OCI-LY7 (cell line): ENCODE measurements around the gene GUCY2F. TPM values are rescaled to one million over a fixed set of nuclear protein-coding genes. Genes with fewer than 3 reads are reported as not detected.

Source experiments
- BruUV-seq: library from RNA; stranded (reverse); fragments of 400-500 nt; replicated peaks from 2 replicates; lab custom pipeline; 2021; lab: Mats Ljungman, UMichigan
- CTCF ChIA-PET: fragments of 300-600 bp; sonication (Branson Sonifier 250); formaldehyde crosslinking; loops from one replicate; lab custom pipeline; 2022; ENCODE audit warnings: antibody characterized with exemption; ENCODE audit not compliant: unreplicated experiment; lab: Charles Lee
- POLR2A ChIA-PET: fragments of 300-600 bp; sonication (Branson Sonifier 250); formaldehyde crosslinking; loops from one replicate; lab custom pipeline; 2022; ENCODE audit warnings: antibody characterized with exemption; lab: Charles Lee
- DNase-seq: peaks from one replicate; pipeline ENCODE4 v3.0.0-alpha.2; 2015; ENCODE audit warnings: low spot score
- H2AFZ ChIP-seq: fragments of 200-600 bp; sonication (generic), shearing (Covaris generic); 2 replicates; pipeline ENCODE4 v1.6.1; 2014; ENCODE audit warnings: mild to moderate bottlenecking, antibody characterized with exemption, low read length, moderate library complexity
- H3K27ac ChIP-seq: fragments of 200-600 bp; sonication (generic); 2 replicates; pipeline ENCODE4 v1.5.1; 2014; ENCODE audit warnings: mixed run types, low read depth, mild to moderate bottlenecking, moderate library complexity, low read length, inconsistent platforms; ENCODE audit not compliant: poor library complexity, severe bottlenecking
- H3K36me3 ChIP-seq: fragments of 200-600 bp; sonication (generic); 2 replicates; pipeline ENCODE4 v1.6.1; 2014; ENCODE audit warnings: mild to moderate bottlenecking, antibody characterized with exemption, low read length, moderate library complexity, mixed read lengths; ENCODE audit not compliant: insufficient read depth
- H3K4me1 ChIP-seq: fragments of 200-600 bp; sonication (generic); 2 replicates; pipeline ENCODE4 v1.5.1; 2014; ENCODE audit warnings: mild to moderate bottlenecking, low read length; ENCODE audit not compliant: insufficient read depth, poor library complexity, severe bottlenecking
- H3K4me2 ChIP-seq: fragments of 200-600 bp; sonication (generic); 2 replicates; pipeline ENCODE4 v1.6.1; 2014; ENCODE audit warnings: mild to moderate bottlenecking, low read length
- H3K4me3 ChIP-seq: fragments of 200-600 bp; sonication (generic); 2 replicates; pipeline ENCODE4 v1.5.1; 2014; ENCODE audit warnings: mild to moderate bottlenecking, low read depth, low read length; ENCODE audit not compliant: poor library complexity, severe bottlenecking
- H3K79me2 ChIP-seq: fragments of 200-600 bp; sonication (generic); 2 replicates; pipeline ENCODE4 v1.6.1; 2016; ENCODE audit warnings: low read depth, mild to moderate bottlenecking, low read length, moderate library complexity, mixed read lengths; ENCODE audit not compliant: insufficient read depth
- H3K9me2 ChIP-seq: fragments of 200-600 bp; sonication (generic); 2 replicates; pipeline ENCODE4 v1.6.1; 2016; ENCODE audit warnings: mild to moderate bottlenecking, low read length, mixed read lengths; ENCODE audit not compliant: insufficient read depth
- H3K9me3 ChIP-seq: fragments of 200-600 bp; sonication (generic); 2 replicates; pipeline ENCODE4 v1.6.1; 2014; ENCODE audit warnings: mild to moderate bottlenecking, mixed run types, low read length, mixed read lengths
- H4K20me1 ChIP-seq: fragments of 200-600 bp; sonication (generic); 2 replicates; pipeline ENCODE4 v1.6.1; 2014; ENCODE audit warnings: mild to moderate bottlenecking, antibody characterized with exemption, low read length, moderate library complexity, mixed read lengths; ENCODE audit not compliant: insufficient read depth
- CTCF ChIP-seq: fragments of 200-600 bp; sonication (generic); conservative IDR thresholded peaks from 2 replicates; pipeline ENCODE4 v1.5.1; 2014; ENCODE audit warnings: mild to moderate bottlenecking, antibody characterized with exemption, low read length, moderate library complexity, mixed read lengths
- EZH2phosphoT487 ChIP-seq: fragments of 200-600 bp; sonication (generic); IDR thresholded peaks from 2 replicates; pipeline ENCODE4 v1.6.1; 2018; ENCODE audit warnings: low read depth, borderline replicate concordance, mild to moderate bottlenecking, mixed run types, antibody characterized with exemption, low read length, moderate library complexity, mixed read lengths
- intact Hi-C: fragments of 100-400 bp; cut with micrococcal nuclease; formaldehyde crosslinking; loops from one replicate; pipeline ENCODE4 v1.10.0; 2022; ENCODE audit not compliant: unreplicated experiment
- total RNA-seq, 2 experiments: library from RNA; depleted of rRNA in 1 of 2; stranded (reverse); fragments of >200 nt in 1 of 2; shearing (Covaris generic) in 1 of 2; gene quantifications; 2 replicates each; pipeline ENCODE4 v1.2.3, GENCODE V29; 2014 to 2022

Gene GUCY2F
- total RNA-seq, 2 experiments from 2014 or later, result not detected

DNA sequence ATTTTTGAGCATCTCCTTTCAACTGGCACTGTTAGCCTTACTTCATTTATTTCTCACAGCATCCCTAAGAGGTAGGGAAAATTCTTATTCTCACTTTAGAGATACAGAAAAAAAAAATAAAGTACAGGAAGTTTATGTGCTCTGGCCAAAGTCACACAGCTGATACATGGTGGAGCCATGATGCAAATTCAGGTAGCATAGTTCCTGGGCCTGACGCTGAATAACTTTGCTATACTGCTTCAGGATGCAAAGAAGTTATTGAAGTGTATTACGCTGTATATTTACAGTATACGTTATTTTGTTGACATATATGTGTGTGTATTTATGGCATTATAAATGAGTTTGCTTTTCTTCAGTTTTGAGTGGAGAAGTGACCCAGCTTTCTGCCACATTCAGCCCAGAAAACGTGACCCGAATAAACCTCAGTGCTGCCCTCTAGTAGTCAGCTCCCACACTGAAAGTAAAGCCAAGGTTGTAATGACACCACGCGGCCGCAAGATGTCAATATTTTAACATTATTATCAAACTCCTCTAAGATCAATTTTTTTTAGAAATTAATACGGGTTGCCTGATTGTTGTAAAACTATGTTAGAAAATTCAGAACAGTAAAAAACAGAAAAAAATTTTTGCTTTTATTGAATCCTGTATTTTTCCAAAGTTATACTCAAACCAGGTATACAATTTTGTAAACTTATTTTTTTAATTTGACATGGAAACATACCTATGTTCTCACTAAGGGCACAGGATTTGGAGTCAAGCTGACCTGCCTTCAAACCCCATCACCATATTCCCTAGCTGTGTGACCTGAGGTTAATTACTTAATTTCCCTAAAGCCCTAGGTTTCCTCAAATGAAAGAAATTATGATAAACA is 3.8 kb upstream of the GUCY2F start:
- no peaks in the 10 kb centered on the region for H3K9me3 ChIP-seq
- ChIA-PET POLR2A (interaction anchor here (0.6 to 0.8 kb wide), 2 partner anchors 54 to 142 kb away, joined by 5 to 6 read pairs; no protein-coding TSS in a partner anchor), CTCF (interaction anchor here (1.6 kb wide), 1 partner anchor 146 kb away, joined by 6 read pairs; no protein-coding TSS in a partner anchor)
- no TSS peak for BruUV-seq
- H3K36me3 ChIP-seq, result no peaks in the 10 kb centered on the region
- H3K4me3 ChIP-seq, result no peak overlapping the region
- peak; percentile 96 for TF ChIP-seq CTCF
- no peak for TF ChIP-seq EZH2phosphoT487
- DNase-seq, result peak; percentile 77
- peak overlapping the region; percentile 75; the same call in 1 of the 2 replicates for H2AFZ ChIP-seq
- H3K9me2 ChIP-seq, result no peaks in the 10 kb centered on the region
- H3K79me2 ChIP-seq, result no peaks in the 10 kb centered on the region
- peaks cover 30% of the 10 kb centered on the region for H3K4me1 ChIP-seq
- no peaks in the 10 kb centered on the region for H4K20me1 ChIP-seq
- peak overlapping the region; percentile 29; the same call in 1 of the 2 replicates for H3K4me2 ChIP-seq
- no peak overlapping the region for H3K27ac ChIP-seq
- intact Hi-C loops, result loop anchor here (1.0 to 5.0 kb wide), 3 partner anchors 51 to 402 kb away; partner anchors contain the start of gene NXT2

DNA sequence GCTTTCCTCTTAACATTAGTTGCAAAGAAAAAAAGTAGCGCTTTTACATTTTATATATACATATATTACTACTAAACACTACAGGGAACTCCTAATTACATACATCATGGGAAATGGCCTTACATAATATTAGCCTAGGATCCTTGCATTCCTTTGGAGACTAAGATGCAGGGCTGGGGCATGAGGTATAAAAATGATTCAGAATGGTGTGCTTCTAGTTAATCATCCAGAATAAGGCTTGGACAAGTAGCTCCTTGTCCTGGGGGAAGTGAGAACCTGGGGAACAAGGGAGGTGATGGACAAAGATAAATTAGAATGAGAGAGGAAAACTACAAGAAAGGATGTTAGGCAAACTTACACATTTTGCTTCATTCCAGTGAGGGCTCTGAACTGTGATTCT is 3.0 kb upstream of the GUCY2F start:
- Histone ChIP-seq H4K20me1 (no peaks in the 10 kb centered on the region), H3K4me1 (peaks cover 30% of the 10 kb centered on the region), H3K9me3 (no peaks in the 10 kb centered on the region), H3K27ac (no peak overlapping the region), H3K36me3 (no peaks in the 10 kb centered on the region), H3K4me3 (no peak overlapping the region), H3K79me2 (no peaks in the 10 kb centered on the region), H2AFZ (no peak overlapping the region), H3K4me2 (no peak overlapping the region), H3K9me2 (no peaks in the 10 kb centered on the region)
- no TSS peak for BruUV-seq
- TF ChIP-seq EZH2phosphoT487, result no peak
- TF ChIP-seq CTCF, result no peak
- ChIA-PET CTCF (interaction anchor here (1.6 kb wide), 1 partner anchor 147 kb away, joined by 6 read pairs; no protein-coding TSS in a partner anchor), POLR2A (interaction anchor here (0.8 kb wide), 1 partner anchor 143 kb away, joined by 6 read pairs; no protein-coding TSS in a partner anchor)
- DNase-seq, result no peak
- intact Hi-C loops, result loop anchor here (1.0 to 5.0 kb wide), 2 partner anchors 148 to 402 kb away; no protein-coding TSS in a partner anchor
